Activated CD4-positive, alpha-beta T cell treated with anti-CD3 and anti-CD28 coated beads for 24 hours (primary cell): ENCODE results near the gene FES.
"Not testable (repeated sequence)": the region's sequence is repeated elsewhere in the genome, so short reads cannot be mapped to it uniquely, and the experiment has no call there.

Experiments
- DNase-seq, 2 donors: peaks; one replicate each; pipeline ENCODE4 v3.0.0-alpha.2; 2020; ENCODE audit warnings: low read depth in 2 of 2

Gene FES

DNA sequence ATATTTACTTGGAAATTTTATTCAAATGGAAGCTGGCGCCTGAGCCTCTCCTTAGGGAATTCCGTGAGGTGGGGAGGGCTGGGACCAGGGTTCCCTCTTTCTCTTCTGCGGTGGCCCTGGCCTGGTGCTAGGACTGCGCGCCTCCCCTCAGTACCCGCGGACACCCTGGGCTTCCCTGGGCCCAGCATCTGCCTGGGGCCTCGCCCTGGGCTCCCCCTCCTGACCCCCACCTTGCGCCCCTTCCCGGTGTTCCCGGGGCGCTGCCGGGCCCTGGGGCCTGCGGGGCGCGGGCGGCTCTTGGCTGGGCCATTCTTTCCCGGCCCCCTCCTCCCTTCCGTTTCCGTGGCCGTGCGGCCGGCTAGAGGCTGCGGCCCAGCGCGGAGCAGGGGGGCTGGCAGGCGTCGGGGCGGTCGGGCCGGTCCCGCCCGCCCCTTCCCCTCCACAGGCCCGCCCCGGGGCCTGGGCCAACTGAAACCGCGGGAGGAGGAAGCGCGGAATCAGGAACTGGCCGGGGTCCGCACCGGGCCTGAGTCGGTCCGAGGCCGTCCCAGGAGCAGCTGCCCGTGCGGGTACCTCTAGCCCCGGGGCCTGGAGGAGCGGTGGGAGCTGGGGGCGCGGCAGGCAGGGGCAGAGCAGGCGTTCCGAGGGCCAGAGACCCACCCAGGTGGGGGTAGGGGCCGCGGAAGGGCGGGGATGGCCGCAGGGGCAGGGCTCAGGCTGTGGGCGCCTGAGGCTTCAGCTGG lies at the start of gene FES:
TSS of gene FES (plus strand) at position 529 of the 743 bp plus-strand sequence. CDS start 542 bp downstream, outside the sequence.
- DNase-seq, result no peak

- DNase-seq, result no peak
Measured at GRCh38 chr15:90834626-90835025, 49.7 kb upstream of the FES start.

DNA sequence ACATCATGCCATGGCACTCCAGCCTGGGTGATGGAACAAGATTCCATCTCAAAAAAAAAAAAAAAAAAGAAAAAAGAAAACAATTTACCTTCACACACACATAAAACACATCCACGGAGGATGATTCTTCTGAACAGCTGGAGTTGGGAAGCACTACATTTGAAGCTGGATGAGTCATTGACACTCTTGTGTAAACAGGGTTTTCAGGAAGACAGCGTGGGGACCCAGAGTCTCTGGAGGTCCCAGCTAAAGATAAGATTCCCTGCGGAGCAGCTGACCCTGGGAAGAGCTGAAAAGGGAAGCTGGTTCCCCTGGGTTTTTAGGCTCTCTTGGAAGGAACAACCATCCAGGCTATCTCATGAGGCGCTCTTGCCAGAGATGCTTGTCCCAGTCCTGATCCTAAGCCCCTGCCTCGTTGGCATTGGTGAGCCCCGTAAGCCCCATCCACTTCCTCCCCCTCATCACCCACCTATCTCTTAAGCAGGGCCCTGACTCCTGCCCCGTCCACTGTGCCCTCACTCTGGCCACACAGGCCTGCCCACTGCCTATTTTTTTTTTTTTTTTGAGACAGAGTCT lies 47.9 kb upstream of the FES start:
- DNase-seq, result no peak

DNA sequence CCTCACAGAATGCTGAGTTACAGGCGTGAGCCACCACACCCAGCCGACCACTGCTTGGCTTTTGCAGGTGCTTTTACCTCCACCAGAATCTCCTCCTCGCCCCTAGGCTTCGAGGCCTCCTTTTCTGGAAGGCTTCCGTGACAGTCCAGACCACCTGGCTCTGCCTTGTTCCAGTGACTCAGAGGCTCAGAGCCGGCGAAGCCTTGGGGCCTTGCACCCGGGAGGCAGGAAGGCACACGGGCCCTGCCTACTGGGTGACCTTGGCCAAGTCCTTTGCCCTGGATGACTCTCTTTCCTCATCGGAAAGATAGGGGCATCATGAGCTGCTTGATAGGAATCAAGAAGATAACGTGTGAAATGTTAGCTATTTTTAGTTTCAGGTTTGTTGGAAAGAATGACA lies 47.2 kb upstream of the FES start:
- no peak for DNase-seq

DNA sequence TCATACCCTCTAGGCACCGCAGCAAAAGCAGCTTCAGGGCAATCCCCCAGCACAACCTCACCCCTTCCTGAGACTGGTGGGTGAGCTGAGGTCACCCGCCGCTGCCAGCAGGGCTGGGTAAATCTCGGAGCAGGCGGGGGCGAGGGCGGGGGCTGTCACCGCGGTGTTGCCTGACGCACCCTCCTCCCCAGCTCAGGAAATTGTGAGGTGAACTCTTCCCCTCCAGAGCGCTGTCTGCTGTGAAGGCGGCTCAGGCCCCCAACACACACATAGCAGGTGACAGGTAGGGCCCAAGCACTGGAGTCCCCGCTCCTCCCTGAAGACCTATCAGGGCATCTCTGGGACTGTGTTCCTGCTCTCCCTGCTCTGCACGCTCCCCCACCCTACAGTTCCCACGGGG lies 46.2 kb upstream of the FES start:
- peak; percentile 68 to 84 for DNase-seq

DNA sequence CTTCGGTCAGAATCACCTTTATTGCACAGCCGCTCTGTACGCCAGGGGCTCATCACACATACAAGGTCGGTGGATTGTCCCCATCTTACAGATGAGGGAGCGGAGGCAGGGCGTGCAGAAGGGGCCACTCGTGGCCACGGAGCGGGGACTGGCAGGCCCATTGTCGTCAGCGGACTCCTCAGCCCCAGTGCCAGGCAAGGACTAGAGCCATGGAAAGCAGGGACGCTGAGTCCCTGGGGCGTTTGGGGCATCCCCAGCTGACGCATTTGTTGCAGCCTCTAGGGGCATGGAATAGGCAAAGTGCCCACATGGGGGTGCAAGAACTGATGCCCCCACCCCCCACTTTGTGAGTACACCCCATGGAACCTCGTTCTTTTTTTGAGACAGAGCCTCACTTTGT lies 45.8 kb upstream of the FES start:
- no peak for DNase-seq

DNA sequence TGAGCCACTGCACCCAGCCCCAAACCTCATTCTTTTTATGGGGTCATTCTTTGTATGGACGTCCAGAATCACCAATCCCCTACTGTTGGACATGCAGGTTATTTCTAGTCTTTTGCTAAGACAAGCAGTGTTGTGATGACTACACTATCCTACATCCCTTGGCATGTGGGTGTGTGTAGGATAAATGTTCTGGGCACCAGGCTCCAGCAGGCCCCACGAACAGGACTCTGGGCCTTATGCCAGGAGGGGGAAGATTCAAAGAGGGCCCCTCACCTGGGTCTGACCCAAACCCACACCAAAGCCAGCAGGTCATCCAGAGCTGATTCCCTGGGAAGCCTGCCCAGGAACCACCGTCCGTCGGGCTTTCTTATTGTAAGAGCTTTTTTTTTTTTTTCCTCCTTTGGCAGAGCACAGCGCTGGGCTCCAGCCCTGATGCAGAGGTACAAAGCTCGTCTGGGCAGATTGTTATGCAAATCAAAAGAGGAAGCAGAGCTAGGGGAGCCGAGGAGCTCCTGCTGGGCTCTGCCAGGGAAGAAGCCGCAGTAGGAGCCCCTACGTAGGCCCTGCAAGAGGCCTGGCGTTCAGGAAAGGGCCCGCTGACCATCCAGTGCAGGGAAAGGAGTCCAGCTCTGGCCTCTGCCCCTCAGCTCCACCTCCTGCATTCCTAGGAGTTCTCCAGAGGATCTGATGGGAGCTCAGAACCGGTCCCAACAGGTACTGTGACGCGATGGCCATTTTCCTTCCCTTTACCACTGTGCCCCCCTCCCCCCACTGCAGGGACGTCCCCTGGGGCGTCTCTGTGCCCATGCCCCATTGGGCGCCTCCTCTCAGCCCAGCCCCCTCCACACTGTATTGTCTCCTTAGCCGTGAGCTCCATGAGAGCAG lies 44.9 kb upstream of the FES start:
- no peak for DNase-seq

DNA sequence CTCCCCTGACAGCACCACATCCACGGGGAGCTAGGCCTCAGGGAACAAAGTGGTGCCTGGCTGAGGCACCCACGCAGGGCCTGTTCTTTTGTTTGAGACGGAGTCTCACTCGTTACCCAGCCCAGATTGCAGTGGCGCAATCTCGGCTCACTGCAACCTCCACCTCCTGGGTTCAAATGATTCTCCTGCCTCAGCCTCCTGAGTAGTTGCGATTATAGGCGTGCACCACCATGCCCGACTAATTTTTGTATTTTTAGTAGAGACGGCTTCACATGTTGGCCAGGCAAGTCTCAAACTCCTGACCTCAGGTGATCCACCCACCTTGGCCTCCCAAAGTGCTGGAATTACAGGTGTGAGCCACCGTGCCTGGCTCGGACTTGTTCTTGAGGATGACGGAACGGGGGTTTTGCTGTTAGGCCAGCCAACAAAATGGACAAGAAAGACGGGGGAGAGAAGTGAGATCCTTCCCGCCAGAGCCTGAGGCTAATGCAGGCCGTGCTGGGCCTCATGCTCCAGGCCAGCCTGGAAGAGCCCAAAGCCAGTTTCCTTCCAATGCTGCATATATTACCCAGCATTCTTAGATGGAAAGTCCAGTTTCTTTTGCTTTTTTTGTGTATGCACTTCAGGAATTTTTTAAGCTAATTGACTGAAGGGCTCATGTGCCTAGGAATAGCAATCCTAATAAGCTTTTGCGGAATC lies 44.0 kb upstream of the FES start:
- DNase-seq, result no peak

GRCh38 chr15:90840954-90841353 lies 43.4 kb upstream of the FES start:
- no peak for DNase-seq

DNA sequence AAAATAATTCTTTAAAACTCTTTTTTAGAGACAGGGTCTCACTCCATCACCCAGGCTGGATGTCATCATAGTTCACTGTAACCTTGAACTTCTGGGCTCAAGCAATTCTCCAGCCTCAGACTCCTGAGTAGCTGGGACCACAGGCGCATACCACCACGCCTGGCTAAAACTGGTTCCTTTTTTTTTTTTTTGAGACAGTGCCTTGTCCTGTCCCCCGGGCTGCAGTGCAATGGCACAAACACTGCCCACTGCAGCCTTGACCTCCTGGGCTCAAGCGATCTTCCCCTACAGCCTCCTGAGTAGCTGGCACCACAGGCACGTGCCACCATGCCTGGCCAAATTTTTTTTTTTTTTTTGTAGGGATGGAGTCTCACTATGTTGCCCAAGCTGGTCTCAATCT lies 39.6 kb upstream of the FES start:
- no peak for DNase-seq

DNA sequence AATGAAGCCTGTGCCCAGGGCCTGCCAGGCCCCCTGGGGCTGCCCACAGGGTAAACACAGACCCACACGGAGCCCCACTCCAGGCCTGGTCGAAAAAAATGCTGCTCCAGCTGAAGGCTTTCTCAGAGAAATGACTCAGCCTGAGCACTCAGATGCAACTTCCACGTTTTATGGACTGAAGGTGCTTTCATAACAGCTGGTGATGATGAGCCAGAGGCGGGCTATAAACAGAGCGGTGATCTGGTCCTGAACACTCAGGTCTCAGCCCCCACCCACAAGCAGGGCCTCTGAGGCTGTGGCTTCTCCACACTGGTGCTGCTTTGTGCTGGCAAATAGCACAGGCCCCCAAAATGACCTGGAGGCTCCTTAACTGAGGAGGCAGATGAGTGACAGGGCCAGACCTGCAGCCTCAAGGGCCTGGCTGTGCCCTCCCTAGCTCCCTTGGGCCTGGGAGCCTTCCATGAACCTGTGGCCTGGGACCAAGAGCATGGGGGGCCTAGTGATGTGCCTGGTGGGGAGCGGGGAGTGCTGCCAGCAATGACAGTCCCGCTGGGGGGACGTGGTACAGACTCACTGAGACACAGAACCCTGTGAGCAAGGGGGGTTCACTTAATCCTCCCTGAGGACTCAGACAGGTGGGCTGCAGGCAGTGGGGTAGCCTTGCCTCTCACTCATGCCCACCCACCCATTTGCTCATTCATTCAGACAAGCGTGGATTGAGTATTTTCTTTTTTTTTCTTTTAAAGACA lies 38.9 kb upstream of the FES start:
- DNase-seq, result no peak

DNA sequence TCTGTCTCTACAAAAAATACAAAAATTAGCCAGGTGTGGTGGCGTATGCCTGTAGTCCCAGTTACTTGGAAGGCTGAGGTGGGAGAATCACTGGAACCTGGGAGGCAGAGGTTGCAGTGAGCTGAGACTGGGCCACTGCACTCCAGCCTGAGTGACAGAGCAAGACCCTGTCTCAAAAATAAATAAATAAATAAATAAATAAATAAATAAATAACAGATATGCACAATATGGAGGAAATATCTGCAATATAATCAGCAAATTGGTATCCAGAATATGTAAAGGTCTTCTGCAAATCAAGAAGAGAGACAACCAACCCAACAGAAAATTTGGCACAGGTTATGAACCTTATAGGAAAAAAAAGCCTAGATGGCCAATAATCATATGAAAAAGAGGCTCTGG lies 34.9 kb upstream of the FES start:
- not testable (repeated sequence) for DNase-seq

DNA sequence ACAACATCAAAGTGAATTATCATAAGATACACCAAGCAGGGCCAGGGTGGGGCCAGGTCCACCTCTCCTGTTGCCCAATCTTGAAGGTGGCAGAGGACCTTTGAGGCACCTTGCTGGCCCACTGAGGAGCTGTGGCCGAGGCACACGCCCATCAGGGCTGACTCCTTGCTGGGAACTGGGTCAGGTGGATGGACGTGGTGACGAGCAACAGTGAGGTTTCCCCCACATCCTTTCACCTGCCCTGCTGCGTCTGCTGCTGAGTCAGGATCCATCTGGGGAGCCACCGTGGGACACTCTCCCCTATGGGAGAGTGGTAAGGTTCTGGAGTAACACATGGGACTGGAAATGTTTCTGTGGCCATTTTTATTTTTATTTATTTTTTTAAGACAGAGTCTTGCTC lies 33.2 kb upstream of the FES start:
- DNase-seq, result no peak

GRCh38 chr15:90851940-90852339 lies 32.4 kb upstream of the FES start:
- DNase-seq, result no peak

- no peak for DNase-seq
Measured at GRCh38 chr15:90855139-90855538, 29.2 kb upstream of the FES start.

- DNase-seq, result no peak
Measured at GRCh38 chr15:90857337-90857736, 27.0 kb upstream of the FES start.

DNA sequence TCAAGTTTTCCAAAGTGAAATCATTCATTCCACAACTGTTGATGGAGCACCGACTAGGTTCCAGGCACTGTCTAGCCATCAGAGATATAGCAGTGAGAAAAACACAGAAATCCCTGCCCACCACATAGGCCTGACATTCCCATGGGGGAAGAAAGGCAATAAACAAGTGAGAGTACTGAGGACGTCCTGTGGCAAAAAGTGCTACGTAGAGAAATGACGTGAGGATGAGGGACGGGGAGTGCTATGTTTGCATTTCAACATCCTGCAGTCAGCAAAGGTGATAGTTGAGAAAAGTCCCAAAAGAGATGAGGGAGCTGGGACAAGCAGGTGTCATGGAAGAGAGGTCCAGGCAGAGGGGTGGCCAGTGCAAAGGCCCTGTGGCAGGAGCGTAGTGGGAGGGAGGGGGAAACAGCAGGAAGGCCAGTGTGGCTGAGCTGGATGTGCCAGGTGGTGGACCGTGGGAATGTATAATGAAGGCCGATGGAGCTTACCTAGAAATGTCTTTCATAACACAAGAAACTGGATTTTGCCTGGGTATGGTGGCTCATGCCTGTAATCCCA lies 26.3 kb upstream of the FES start:
- DNase-seq, result no peak

- no peak for DNase-seq
Measured at GRCh38 chr15:90859234-90860131, 24.8 kb upstream of the FES start.

- no peak for DNase-seq
Measured at GRCh38 chr15:90860450-90860849, 23.9 kb upstream of the FES start.
